ENCODE measurements around the gene CD48. TPM values are rescaled to one million over a fixed set of nuclear protein-coding genes. Genes with fewer than 3 reads are reported as not detected.

Gene CD48
- polyA plus RNA-seq, 1 of the 3 experiments (the other 2 are of a cell fraction): not detected

- no peak for TF ChIP-seq CTCF (IDR thresholded peaks at IDR 0.05)
- no peak for TF ChIP-seq MAX (IDR thresholded peaks at IDR 0.05; ENCODE audit: low read depth)
- no peak for TF ChIP-seq MXI1 (IDR thresholded peaks at IDR 0.05; ENCODE audit: low read depth, low read length)
- TF ChIP-seq SIN3A (IDR thresholded peaks at IDR 0.05; ENCODE audit: borderline replicate concordance, low read depth, low read length): no peak
Observed at GRCh38 chr1:160752406-160752805, 40.8 kb upstream of the CD48 start (continued).

GRCh38 chr1:160750608-160751007, 39.0 kb upstream of the CD48 start:
- Histone ChIP-seq H3K27ac (ENCODE audit: low read depth in 2 of 2, low read length in 1 of 2) (no peak overlapping the region), H3K79me2 (ENCODE audit: insufficient read depth) (no peaks in the 10 kb centered on the region), H3F3A (replicated peaks; ENCODE audit: insufficient read depth) (no peaks in the 10 kb centered on the region), H3K4me1 (ENCODE audit: control insufficient read depth in 1 of 2, insufficient read depth in 2 of 2, low read depth in 1 of 2, low read length in 1 of 2) (no peaks in the 10 kb centered on the region), H3K4me3 (ENCODE audit: low read depth in 2 of 2, low read length in 1 of 2) (no peak overlapping the region), H2AFZ (ENCODE audit: low read depth) (no peak overlapping the region), H3K9me3 (no peaks in the 10 kb centered on the region), H3K9ac (no peak overlapping the region), H3K9me2 (no peaks in the 10 kb centered on the region), H3K27me3 (ENCODE audit: insufficient read depth) (peaks cover 15% of the 10 kb centered on the region; the same call in 1 of the 2 replicates), H4K20me1 (ENCODE audit: insufficient read depth) (no peaks in the 10 kb centered on the region), H3K4me2 (no peak overlapping the region), H3K36me3 (replicated peaks in 1 of 2; ENCODE audit: control insufficient read depth in 1 of 2, insufficient read depth in 2 of 2, low read length in 1 of 2) (no peaks in the 10 kb centered on the region)
- no peak for DNase-seq
- TF ChIP-seq SMC3 (IDR thresholded peaks at IDR 0.05; ENCODE audit: low read depth, low read length) (no peak), FOSL2 (IDR thresholded peaks at IDR 0.05; ENCODE audit: borderline replicate concordance, low read depth) (no peak), TEAD4 (IDR thresholded peaks at IDR 0.05; ENCODE audit: borderline replicate concordance, insufficient read depth) (no peak), EZH2phosphoT487 (IDR thresholded peaks at IDR 0.05; ENCODE audit: borderline replicate concordance, low read depth) (no peak), MAX (IDR thresholded peaks at IDR 0.05; ENCODE audit: low read depth) (no peak), REST (IDR thresholded peaks at IDR 0.05; ENCODE audit: low read depth, low read length) (no peak)
- ChIA-PET CTCF (no interaction called here), POLR2A (no interaction called here)
- 10% methylated on average over 2 of the region's 2 CpGs for WGBS (ENCODE audit: low lambda C conversion rate)
